GM19025 (cell line): ENCODE measurements around the gene PRAC2.

ENCODE experiments used
- ATAC-seq: cut with Tn5 transposase; IDR thresholded peaks from one replicate; pipeline ENCODE4 v1.9.1; 2021; ENCODE audit warnings: mild to moderate bottlenecking, low read depth, moderate library complexity; ENCODE audit not compliant: unreplicated experiment

PRAC2 gene

DNA sequence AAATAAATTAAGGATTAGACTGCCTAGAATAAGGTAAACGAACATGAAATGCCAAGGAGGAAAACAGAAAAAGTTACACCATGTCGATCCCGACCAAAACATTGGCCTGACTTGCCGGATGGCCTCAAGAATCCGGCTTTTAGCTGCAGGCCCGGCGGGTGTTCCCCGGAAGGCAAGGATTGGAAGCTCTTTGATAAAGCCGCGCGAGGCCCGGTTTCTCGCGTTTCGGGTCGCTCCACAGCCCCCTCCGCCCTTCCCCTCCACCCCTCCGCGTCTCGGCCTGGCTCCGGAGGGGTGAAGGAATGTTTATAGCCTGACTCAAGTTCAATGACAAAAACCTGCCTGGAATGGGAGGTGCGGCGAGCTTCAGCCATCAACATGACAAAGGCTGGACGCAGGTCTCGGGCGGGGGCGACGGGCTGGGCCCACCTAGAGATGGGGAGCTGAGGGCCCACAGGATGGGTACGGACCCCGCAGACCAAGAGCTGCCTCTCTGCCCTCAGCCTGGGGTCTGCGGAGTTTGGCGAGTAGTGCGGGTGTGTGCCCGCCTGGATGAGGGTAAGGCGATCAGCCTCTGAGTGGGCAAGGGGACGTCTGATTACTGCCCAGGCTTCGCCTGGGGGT lies 3.2 kb upstream of the PRAC2 start:
- ATAC-seq: no peak

DNA sequence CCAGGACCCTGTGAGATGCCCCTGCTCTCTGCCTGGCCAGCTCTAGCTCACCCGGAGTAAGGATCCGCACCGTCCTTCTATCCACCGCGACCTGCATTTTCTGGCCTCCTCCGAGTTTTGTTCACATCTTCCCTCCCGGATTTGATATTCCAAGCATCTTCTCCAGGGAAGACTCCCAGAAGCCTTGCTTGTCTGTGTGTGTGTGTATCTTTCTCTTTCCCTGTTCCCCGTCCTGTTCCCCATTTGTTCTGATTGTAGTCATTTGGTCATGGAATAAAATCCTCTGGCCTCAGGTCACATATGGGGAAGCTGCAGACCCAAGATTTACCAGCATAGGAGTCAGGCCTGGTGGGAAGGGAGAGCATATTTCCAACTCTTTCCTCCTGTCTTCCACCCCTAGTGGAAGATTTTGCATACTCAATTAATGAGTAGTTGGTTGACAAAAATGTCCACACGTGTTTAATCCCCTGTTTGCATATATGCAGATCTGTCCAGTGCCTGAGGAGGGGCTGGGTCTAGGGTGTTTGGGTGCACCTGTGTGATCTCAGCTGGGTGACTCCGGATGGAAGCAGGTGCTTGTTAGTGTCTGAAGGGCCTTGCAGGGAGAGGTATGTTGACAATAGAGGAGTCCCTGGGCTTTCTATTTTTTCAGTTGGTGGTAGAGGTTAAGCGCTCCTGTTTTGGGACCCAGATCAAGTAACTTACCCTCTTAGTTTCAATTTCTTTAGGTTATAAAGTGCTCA lies 2.5 kb upstream of the PRAC2 start:
- no peak for ATAC-seq

DNA sequence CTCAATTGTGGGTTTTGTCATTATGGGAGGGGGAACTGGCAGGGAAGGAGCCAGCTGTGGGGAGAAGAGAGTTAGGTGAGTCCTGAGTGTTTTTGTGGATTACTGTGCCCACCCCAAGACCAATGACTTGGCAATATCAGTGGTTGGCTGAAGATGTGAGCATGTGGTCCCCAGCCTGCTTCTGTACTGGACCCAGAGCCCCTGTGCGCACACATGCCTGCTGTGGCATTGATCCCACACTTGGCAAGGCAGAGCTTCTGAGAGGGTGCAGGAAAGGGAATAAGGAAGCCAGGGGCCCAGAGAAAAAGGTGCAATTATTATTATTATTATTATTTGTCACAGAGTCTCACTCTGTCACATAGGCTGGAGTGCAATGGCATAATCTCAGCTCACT lies 2.0 kb upstream of the PRAC2 start:
- ATAC-seq: no peak

DNA sequence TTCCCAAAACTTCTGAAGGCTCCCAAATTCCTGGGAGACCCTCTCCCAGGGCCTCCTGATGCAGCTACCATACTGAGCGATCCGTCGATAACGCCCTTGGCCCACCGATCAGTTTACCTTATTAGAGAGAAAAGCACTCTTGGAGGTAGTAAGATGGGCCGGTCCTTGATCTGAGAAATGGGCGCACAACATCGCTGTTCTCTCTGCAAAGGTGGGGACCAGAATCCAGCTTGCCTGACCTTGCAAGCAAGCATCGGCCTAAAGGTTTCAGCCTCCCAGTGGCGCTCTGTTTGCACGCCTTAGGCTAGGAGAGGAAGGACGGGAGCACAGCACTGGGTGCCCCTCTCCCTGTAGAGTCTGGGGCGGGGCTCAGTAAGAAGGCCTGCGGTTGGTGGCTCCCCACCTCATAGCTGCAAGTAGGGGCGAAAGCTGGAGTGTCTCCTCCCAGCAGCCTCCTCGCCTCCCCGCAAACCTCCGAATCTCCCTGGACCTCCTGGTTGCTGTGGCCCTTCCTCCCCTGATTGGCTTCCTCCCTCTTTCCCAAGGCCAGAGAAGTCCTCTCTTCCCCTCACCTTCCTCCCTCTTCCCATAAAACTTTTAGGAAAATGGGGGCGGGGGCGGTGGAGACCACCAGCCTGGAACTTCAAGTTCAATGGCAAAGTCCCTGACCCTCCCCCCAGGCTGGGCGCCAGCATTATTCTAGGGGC lies 631 bp upstream of the PRAC2 start, which contains the start of gene PRAC1:
TSS of gene PRAC1 (minus strand) at position 318 of the 707 bp plus-strand sequence. CDS start at position 192, 126 bp downstream.
- no peak for ATAC-seq

DNA sequence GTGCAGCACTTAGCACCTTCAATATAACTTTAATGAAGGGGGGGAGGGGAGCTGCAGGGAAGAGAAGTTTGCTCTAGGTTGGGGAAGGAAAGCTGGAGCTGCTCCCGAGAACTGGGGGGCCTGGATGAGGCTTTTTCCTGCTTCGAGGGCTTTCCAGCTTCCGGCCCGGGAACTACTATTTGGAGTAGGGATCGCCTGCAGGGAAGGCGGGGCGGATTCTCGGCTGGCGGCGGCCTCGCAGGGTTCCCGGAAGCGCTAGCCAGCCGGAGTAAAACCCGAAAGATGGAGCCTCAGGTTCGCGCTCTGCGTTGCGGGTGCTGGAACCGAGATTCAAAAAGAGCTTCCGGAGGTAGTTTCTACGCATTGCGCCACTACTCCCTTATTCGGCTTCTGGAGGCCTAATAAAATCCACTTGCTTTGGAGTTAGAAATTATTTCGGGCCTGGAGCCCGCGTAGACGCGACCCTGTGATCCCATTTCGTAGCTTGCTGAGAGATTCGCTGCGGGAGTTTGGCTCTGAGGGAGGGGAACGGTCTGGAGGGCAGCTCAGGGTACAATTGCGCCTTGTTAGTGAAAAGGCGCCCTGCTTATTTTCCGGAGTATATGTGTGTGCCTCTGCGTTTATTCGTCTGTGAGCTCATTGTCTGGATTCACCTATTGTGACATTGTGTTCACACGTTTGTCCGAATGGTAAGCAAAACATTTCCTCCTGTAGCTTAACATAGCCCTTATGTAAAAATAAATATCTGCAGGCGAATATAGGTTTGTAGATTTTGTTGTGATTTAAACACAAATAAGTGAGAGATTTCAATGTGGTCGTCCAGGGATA lies 652 bp downstream of the PRAC2 start:
- no peak for ATAC-seq

DNA sequence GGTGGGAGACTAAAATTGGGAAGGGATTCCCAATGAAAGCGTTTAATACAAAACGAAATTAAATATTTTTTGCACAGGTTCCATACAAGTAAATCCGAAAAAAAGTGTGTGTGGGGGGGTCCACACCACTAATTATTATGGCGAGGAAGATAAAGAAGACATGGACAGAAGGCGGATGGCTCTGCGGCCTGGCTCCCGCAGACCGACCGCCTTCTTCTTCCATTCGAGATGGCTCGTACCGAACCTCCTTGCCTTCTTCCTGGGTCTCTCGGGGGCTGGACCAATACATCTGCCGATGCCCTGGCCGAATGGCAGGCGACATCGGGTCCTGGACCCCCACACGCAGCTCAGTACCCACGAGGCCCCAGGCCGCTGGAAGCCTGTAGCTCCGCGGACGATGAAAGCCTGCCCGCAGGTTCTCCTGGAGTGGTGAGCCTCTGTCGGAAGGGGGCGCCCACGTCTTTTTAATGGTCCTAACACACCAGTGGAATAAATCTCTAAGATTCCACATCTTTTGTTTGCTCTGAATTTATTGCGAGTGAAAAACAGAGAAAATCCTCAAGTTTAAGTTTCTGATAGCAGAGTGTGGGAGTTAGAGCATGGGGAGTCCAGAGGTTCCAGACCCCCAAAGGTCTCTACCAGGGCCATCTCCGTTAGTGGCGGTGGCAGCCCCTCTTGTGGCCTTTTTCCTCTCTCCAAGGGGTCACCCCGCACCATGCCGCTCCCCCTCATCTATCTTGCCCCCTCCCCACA lies 1.4 kb downstream of the PRAC2 start:
- no peak for ATAC-seq

DNA sequence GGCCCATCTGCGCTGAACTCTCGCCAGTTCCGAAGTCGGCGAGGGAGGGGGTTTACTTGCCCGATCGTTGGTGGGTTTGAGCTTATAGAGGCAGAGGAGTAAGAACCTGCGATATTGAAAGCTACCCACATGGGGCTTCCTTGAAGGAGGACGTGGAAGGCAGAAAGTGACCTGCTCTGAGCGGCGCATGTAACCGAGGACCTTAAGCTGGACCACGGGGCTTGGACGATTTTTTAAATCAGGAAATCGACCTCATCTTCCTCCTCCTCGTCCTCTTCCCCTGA lies 2.0 kb downstream of the PRAC2 start:
- no peak for ATAC-seq

DNA sequence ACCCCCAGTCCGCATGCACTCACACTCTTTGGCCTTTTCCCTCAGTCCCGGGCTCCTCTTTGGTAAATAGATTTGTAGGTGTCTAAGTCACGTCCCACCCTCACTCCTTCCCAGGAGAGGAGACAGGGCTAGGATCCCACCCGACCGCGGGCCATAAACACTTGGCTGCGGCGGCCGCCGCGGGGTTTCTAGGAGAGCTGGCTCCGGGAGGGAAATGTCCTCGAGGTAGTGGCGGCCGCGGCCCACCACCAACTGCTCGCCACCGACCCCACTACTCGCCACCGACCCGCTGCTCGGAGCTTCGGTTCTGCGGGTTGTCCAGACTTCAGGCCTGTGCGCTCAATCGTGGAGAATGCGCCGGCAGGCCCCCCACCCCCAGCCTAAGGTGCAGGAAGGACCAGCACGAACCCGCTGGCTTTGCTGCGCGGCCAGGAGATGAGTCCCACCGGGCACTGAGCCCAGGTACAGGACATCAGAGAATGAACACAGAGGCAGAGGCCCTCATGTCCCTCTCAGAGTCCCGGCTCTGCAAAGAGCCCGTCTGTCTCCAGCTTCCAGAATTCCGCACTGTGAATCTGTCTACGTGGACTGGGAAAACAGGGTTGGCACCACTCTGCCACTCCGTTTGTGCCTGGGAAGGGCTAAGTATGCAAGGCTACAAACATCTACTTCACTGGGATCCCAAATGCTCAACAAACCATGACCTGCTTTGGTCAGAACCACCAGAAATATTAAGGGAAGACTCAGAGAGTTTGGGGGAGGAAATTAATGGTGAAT lies 2.5 kb downstream of the PRAC2 start:
- ATAC-seq: no peak

DNA sequence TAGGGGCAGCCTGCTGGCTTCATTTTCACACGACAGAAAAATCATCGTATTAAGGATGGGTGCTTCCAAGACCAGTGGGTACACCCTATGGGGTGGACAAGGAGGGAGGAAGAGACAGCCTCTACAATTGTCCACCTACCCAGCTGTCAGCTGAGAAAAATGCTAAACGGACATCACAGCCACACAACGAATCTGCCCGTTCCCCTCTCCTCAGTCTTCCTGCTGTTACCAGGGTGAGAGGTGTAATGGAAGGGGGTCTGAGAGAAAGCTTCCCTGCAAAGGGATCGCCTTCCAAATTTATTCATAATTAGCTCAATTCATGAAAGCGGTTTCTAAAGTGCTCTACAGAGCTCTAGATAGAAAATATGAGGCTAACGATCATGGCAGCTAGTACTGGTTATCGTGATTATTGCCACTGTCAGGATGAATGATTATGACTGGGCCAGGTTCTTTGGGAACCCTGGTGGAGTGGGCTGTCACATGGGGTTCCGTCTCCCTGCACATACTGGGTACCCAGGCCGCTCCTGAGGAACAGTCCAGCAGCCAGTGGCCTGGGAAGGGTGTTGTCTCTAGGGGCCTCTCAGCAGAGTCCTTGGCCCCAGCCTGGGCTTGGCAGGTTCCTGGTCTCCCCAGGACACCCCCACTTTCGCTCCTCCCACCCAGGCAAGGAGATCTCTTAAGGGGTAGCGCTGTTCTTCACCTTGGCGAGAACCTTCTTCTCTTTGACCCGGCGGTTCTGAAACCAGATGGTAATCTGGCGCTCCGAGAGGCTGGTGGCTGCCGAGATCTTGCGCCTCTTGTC lies 3.3 kb downstream of the PRAC2 start:
- ATAC-seq: no peak

DNA sequence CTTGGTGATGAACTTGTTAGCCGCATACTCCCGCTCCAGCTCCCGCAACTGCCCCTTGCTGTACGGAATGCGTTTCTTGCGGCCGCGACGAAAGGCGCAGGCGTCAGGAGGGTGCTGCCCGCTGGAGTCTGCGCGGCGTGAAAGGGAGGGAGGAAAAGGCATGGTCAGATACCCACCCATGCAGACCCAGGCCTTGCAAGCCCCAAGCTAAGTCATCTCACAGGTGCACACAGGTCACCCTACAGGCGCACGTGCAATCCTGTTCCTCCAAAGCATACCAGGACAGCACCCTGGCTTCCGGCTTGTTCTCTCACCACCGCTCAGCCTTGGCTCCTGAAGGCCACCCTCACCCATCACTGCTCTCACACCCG lies 3.9 kb downstream of the PRAC2 start:
- no peak for ATAC-seq

DNA sequence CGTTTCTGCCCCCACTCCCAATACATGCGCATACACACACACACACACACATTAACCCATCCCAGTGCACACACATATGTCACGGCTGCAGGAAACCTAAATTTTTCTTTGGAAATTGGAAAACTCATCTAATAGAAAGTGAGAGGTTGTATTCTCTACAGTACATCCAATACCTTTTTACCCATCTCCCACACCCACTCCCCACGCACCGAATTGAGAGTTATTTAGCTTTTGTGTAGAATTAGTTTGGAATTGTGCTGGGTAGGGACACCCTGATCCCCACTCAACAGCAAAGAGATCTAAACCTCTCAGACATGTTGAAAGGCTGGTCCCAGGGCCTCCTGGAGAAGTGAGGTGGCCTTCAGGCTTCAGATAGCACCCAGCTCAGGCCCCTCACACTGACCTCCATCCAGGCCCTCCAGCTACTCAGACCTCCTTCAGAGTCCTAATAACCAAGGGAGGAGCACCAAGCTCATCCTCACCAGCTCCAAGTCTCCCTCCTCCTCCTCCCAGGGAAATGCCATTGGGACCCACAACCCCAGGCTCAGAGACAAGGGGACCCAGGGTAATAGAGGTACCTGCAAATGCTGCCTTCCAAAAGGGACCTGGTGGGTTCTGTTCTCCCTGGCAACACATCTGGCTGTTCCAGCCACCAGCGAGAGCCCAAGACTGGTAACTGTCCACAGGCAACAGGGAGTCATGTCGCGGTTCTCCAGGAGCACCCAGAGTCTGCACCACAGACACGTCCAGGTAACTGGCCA lies 4.6 kb downstream of the PRAC2 start:
- no peak for ATAC-seq

DNA sequence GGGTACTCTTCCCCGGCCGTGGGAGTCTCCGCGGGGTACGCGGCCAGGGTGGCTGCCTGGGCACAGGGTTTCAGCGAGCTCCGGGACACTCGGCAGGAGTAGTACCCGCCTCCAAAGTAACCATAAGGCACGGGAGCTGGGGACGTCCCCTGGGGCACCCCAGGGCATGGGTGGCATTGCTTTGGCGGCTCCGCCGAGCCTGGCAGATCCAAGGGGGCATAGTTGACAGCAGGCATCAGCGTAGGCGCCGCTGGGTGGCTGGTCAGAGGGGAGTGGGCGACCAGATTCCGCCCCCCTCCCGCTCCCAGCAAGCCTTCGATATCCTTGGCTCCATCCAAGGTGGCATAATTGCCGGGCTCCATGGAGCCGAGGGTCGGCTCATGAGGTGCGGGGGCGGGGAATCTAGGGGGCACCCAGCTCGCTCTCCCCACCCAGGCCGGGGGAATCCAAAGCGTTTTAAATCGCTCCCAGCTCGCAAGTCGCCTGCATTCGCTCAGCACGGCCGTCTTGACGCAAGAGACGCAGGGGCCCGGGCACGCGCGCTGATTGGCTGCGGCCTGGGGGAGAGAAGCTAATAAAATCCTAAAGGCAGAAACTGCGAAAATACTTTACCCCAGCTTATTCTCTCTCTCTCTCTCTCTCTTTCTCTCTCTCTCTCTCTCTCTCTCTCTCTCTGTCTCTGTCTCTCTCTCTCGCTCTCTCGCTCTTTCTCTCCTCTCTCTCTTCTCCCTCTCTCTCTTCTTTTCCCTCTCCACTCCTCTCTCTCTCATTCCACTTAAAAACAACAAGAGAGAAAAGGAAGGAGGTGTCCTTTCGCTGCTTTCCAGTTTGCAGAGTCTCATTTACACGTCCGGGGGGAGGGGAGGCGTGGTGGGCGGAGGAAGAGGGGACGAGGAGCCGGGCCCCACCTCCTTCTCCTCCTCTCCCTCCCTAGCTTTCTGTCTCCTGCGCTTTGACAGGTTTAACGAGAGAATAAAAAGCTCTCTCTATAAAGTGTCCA lies 5.5 kb downstream of the PRAC2 start, which contains the start of gene HOXB13:
TSS of gene HOXB13 (minus strand) at position 519 of the 1,000 bp plus-strand sequence. CDS start at position 362, 157 bp downstream.
- ATAC-seq: no peak

DNA sequence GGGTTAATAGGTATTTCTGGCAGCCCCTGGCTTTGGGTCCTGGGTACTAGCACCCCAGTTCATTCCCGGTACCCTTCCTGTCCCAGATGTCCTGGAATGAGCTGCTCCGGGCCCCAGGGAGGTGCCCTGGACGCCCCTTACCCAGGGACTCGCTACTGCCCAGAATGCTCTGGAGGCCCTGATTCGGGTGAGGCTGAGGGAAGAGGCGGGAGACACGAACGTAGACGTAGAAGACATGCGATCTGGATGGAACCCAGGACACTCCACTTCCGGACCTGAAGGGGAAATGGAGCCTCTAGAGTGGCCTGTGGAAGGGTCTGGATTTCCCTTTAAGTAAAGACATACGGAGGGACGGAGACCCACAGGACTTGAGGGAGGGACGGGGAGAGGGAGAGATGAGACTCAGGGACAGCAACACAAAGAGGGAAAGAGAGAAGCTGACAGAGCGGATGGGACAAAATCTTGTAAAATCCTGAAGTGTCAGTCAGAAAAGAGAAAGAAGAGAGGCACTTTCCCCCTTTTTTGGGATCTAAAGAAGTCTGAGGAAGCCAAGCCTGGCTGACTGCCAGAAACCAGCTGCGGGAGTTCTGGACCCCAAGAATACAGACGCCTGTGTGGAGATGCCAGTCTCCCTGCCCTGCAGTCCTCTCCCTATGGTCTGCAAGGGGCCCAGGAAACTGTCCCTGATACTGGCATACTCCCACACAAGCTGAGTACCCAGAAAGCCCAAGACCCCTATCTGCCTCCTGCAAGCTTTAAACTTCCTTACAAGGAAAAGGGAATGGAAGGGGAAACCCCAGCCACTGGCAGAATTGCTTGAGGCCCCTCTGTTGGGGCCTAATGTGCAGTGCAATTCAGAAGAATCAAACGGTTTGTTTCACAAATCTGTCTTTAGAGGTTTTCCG lies 6.6 kb downstream of the PRAC2 start:
- no peak for ATAC-seq

DNA sequence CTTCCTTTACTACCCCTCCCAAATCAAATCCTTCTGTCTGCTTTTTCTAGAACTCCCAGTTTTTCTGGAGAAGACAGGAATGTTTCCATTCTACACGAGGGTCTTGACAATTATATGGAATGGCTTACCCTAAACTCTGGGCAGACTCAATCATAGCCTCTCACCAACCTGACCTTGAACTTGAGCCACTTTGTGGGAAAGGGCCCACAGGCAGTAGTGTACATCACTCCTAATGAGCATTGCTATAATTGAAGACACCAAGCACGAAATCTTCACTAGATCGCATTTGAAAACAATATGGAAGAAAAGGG lies 7.2 kb downstream of the PRAC2 start:
- ATAC-seq: no peak

DNA sequence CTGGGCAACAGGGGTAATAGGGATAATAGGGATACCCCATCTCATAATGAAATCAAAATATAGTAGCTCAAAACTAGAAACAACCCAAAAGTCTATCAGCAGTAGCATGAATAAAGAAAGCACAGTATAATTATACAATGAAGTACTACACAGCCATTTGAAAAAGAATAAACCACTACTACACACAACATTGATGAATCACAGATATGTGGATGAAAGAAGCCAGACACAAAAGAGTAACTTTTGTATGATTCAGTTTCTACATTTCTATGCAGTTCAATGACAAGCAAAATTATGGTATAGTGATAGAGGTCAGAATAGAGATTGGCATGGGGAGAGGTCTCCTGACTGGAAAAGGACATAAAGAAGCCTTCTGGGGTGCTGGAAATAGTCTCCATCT lies 8.4 kb downstream of the PRAC2 start:
- ATAC-seq: no peak
